SIG-M5 treated with dmso at 0.1 percent for 504 hours (cell line): ENCODE data around the gene MUC13.

Experiments used
- DNase-seq: peaks from one replicate; lab custom pipeline; 2025; ENCODE audit not compliant: unreplicated experiment; lab: John Stamatoyannopoulos, UW

The MUC13 gene

DNA sequence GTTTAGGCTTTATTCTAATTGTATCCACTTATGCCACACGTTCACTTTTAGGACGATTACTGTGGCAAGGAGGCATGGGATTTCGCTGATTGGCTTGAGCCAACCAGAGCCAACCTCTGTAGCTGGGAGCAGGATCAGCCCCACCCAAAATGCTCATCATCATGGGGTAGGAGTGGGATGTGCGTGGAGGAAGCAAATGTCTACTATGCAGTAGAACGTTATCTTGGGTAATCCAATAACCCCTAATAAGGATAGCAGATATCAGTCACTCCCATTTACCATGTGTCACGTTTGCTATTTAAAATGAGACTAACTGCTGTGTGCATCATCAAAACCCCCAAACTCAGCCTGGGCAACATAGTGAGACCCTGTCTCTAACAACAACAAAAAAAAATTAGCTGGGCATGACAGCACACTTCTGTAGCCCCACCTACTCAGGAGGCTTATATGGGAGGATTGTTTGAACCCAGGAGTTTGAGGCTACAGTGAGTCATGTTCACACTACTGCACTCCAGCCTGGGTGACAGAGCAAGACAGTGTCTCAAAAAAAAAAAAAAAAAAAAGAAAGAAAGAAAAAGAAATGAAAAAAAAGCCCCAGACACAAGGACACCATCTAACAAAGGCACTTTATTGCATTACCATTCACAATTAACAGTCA, 29.6 kb downstream of the MUC13 start:
- DNase-seq, result no peak

DNA sequence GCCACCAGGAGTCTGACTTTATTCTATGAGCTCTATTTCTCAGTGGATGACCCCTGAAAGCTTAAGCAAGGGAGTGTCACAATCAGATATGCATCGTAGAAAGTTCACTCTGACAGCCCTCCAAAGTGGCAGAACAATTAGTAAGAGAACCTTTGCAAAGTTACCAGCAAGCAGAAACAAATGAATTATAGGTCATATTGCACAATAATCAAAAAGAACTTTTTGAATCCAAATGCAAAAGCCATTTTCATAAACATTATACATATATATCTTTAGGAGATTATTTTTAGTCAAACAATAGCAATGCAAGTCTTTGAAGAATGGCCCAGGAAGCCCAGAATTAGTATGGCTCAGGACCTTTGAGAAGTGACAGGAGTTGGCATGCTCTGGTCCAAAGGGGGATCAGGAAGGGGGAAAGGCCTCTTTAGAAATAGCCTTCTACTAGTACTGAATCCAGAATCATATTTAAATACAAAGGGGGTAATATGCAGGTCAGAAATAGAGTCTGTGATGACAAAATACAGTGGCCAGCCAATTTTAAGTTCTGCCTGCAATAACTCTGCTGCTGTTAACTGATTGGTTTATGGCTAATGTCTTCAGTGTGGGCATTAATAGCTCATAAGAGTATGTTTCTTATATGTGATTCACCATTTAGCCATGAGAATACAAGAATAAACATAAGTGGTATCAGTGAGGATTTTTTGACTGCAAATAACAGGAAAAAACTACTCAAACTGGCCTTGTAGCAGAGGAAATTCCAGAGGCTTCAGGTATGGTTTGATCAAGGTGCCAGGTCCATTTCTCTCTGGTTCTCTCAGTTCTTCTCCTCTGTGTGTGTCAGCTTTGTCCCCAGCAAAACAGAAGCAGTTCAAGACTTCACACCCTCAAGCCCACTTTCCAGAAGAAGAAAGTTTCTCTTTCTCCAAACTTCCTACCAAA, 30.4 kb downstream of the MUC13 start:
- DNase-seq, result no peak

DNA sequence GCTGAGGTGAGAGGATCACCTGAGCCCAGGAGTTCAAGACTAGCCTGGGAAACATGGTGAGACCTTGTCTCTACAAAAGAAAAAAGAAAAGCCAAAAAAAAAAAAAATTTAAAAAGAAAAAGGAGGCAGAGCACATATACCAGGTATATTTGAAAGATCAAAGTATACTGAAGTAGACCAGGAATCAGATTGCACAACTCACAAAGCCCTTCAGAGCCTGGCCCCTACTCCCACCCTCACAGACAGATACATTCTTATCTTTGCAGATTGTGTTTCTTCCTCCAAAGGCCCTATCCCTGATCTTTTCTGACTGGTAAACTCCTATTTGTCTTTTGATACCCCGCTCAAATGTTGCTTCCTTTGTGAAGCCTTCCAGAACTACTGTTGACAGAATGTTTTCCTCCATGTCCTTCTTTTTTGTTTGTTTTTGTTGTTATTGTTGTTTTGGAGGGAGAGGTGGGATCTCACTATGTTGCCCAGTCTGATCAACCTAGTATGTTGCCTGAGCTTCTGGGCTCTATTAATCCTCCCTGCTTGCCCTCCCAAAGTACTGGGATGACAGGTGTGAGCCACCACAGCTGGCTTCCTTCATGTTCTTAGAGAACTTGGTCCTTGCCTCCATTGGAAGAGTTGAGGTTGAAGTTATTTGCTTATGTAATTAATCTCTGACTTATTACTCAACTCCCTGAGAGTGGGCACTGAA, 37.6 kb downstream of the MUC13 start:
- no peak for DNase-seq

DNA sequence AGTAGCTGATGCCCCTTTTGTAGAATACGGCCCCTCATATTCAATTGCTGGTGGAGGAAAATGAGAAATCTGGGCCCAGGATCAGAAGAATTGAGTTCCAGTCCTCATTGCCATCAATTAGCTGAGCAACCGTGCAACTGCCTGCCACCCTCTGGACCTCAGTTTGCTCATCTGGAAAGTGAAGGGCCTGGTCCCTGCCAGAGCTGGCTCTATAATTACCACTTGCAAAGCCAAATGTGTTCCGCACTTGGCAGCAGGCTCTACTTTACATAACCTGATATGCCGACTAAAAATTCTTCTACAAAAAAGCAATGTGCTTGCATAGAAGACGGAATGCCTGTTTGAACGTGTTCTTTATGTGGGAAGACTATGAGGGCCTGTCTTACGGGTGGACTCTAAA, 38.8 kb downstream of the MUC13 start:
- DNase-seq, result no peak

DNA sequence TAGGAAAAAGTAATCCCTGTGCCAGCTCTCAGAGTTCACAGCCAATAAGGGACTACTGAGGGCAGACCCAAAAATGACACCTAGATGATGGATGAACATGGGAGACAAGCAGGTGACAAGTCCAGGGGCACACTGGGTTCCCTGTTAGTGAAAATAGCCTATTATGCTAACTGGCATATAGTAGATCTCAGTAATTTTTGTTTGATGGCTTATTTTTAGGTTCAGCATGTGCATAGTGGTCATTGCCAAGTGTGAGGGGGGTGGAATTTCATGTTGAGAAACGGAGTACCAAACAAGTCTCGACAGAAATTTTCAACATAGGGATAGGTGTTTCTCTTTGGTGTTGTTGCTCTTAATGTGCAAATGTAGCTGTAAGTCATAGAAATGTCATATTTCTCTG, 41.0 kb downstream of the MUC13 start:
- no peak for DNase-seq

DNA sequence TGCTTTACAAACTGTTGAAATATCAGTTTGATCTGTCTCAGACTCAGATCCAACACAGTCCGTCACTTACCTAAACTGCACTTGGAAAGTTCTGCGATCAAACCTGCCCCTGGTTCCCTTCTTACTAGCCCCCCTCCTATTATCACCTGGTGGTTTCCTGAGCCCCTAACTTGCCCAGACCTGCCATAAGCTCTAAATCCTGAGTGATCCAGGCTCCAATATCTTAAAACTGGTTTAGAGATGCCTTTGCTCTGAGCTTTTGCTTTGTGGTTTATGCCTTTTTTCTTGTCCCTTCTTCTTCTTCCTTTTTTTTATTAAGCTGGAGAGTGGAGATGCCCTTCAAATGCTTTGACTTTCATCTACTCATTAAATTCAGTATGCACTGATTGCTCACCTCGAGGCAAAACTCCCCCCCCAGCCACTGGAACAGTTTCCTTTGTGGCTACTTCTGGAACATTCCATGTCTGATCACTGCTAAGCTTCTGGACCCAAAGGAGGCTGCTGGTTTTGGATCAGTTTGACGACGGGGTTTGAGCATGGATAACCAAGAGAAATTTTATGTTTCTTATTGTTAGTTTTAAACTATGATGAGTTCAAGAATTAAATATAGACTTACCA, 43.9 kb downstream of the MUC13 start:
- no peak for DNase-seq

DNA sequence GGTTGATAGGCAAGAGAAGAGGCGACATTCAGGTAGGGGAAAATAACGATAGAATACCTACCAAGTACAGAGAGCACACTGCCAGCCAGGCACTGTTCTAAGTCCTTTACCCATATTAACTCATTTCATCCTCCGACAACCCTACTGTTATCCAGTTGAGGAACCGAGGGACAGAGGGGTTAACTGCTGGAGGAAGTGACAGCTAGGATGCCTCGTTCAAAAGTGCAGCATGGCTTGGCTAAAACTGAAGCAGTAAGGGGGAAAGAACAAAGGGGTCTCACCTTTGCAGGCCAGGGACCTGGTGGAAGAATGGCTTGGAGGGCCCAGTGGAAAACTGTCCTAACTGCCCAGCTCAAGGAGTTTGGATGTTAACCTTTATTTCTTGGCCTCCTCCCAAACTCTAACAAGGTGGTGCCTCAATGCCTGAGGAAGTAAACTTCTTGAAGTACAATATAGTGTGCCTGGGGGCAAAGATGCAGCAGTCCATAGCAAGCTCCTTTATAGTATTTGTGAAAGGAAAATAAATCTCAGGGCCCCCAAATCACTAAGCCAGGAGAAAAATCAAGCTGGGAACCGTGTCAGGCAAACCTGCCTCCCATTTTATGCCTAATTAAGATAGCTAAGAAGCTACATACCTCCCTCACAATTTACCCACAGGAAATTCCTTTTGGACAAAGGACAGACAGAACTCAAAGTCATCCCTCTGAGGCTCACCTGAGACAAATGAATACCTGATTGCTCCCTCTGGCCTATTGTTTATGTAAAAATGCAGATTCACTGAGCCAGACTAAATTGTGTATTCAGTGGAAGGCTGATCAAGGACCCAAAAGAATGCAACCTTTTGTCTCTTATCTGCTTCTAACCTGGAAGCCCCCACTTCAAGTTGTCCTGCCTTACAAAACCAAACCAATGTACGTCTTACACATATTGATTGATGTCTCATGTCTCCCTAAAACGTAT, 45.8 kb downstream of the MUC13 start:
- DNase-seq, result no peak

DNA sequence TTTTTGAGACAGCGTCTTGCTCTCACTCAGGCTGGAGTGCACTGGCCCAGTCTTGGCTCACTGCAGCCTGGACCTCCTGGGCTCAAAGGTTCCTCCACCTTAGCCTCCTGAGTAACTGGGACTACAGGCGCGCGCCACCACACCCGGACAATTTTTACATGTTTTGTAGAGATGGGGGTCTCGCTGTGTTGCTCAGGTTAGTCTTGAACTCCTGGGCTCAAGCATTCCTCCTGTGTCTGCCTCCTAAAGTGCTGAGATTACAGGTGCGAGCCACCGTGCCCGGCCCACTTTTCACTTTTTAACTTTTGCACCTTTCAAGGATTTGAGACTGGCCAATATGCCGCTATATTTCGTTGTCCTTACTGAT, 46.6 kb downstream of the MUC13 start:
- DNase-seq, result no peak

DNA sequence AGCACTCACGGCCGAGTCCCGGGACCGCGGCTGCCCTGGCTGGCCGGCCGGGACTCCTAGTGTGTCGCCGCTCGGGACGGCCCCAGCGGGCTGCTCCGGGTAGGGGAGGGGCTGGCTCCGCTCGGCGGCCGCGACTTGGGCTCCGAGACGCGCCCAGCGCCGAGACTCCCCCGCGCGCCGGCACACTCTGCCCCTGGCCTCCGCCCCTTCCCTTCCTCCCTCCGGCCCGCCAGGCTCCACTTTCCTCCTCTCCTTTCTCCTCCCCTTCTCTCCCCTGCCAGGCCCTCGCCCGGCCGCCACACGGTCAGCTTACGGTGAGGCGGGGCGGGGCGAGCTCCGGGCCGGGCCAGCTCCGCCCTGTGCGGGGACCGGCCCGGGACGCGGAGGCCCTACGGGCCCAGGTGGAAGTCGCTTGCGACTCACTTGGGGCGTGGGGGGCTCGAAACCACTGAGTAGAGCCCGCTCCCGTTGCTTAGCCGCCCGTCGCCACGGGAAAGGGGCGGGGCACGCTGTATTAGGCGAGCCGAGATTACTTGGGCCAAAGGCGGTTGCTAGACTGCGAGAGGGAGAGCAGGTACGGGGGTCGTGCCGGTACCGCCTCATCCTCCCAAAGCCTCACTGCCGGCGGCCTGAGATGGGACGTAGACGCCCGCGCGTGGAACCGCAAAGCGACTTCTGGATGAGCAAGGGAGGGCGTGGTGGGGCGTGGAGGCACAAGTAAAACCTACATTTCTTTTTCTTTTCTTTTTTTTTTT, 47.2 kb downstream of the MUC13 start, which contains the start of gene ITGB5:
TSS of gene ITGB5 (minus strand) at position 189 of the 755 bp plus-strand sequence. CDS start 365 bp downstream, outside the sequence.
- DNase-seq, result peak; percentile 37

DNA sequence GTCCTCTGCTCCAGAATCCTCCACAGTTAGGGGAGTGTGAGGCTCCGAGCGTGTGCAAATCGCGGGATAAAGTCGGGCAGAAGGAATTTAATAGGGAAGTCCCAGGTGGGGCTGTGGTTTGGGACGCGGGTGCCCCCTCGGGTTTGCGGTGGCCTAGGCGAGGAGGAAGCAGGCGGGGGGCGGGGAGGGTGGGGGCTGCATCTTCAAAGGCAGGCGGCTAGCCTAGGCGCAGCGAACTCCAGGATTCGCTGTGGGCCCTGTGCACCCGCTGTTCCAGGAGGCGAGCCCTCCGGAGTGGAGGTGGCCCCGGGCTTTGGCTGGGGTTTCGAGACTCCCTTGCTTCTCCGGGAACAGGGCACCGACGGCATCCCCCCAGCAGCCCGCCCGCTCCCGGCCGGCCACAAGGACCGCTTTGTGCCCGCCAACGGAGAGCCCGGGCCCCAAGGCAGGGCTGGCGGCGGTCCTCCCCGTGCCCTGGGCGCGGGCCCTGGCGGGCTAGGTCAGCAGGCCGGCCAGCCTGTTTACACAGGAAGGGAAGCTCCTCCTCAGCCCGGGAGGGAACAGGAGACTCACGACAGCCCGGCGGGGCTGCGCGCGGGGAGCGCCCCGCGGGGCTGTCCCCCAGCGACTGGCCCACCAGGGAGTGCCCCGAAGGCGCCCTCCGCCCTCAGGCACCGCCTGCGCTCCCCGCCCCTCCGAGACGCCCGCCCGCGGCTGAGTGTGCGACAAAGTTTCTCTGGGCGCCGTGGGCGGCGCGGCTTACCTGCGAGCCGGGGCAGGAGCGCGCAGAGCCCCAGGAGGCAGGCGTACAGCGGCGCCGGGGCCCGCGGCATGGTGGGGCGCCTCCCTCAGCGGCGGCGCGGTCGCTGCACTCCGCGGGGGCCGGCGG, 48.1 kb downstream of the MUC13 start:
- peak; percentile 27 for DNase-seq

DNA sequence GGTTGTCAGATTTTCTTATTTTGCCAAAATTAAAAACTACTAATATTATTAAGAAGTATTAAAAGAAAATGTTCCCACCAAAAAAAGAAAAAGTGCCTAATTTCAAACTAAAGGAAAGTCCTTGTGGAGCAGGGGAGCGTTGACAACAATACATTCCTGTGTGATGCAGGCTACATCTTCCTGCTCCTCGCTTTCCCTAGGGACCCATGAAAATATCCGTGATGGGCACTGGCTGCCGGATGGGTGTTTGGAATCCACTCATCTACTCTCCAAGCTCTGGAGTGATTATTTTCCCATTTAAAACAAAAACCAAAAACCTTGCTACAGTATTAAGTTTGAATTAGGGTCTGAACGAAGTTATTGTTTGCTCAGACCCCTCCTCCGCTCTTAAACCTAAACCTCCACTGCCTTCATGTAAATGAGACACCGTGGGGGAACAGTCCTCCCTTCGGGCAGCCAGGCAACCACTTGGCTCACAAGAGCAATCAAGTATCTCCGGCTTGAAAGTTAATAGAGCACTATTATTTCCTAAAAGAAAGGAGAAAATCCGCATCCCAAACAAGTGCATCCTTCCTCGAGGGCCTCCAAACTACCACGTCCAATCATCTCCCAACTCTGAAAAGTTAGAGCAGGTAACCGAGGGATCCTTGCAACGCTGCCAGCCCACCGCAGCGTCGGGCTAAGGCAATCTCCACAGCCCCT, 48.9 kb downstream of the MUC13 start:
- no peak for DNase-seq

DNA sequence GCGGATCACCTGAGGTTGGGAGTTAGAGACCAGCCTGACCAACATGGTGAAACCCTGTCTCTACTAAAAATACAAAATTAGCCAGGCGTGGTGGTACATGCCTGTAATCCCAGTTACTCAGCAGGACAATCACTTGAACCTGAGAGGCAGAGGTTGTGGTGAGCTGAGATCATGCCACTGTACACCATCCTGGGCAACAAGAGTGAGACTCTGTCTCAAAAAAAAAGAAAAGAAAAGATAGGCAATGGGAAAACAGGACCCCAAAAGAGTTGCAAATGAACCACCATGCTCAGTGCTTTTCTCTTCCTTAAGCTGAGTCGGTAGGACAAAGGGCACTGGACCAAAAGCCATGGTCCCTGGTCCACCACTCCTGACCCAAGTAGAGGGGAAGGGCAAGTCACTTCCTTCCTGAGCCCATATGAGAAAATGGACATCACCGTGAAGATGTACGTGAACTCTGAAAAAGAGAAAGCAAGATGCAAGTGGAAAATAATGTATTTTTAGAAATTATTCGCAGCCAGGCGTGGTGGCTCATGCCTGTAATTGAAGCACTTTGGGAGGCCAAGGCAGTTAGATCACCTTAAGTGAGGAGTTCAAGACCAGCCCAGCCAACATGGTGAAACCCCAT, 50.0 kb downstream of the MUC13 start:
- DNase-seq, result no peak

DNA sequence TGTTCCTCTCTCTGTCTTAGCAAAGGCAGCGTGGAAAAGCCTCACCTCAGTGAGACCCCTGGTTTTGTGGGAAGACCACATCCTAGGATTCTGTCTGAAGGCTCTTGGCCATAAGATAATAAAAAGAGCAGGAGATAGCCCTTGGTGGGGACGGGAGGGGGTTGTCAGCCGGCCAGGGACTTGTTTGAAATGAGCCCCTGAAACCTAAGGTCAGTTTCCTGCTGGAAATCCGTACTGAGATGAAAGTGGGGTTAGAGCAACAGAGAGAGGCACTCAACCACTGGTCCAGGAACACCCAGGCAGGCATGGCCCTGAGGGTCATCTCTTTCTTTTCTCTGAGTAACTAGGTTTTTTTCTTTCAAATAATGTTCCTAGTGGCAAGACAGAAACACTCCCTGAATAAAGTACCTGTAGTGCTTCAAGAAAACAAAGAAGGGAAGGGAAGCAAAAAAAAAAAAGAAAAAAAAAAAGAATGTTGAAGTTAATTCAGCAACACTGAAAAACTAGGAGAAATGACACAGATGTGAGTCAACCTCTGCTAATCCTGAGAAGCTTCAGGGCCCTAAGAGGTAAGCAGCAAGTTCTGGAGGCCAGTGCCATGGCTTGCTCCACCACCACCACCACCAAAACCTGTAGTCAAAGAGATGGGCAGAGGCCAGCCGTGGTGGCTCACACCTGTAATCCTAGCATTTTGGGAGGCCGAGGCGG, 50.6 kb downstream of the MUC13 start:
- DNase-seq, result no peak

DNA sequence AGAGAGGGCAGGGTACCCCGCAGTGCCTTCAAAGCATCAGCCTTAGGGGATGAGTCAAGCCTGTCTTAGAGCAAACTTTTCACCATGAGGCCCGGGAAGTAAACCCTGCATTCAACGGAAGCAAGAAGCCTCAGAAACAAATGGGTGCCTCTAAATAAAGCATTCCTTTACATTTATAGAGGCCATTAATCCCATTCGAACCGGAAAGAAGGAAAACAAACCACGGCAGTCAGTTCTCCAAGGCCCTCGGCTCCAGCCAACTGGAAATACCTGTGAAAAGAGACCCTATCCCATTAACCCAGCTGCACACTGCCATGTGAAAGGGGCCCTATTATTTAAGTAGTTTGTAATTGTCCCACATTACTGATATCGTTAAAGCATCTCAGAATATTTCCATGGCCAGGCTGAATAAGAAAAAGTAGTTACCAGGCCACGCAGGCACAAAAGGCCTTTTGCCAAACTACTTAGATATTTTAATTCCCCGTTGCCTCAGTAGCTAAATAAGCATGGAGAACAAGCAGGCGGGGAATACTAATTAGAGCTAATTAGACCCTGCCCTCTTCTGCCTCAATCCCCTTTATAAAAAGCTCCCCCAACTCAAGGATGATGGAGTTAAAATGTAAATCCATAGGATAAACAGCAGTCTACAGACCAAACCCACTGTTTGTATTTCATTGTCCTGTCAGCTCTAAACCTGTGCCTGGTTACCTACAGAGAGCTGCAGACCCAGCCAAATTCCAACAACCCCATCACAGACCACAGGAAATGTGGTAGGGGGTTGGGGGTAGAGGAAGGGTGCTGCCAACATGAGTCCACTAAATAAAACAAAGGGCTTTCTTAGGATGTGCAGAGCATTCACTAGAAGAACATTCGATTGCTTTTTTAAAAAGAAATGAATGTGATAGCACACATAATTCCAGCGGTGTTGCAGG, 51.5 kb downstream of the MUC13 start:
- no peak for DNase-seq

DNA sequence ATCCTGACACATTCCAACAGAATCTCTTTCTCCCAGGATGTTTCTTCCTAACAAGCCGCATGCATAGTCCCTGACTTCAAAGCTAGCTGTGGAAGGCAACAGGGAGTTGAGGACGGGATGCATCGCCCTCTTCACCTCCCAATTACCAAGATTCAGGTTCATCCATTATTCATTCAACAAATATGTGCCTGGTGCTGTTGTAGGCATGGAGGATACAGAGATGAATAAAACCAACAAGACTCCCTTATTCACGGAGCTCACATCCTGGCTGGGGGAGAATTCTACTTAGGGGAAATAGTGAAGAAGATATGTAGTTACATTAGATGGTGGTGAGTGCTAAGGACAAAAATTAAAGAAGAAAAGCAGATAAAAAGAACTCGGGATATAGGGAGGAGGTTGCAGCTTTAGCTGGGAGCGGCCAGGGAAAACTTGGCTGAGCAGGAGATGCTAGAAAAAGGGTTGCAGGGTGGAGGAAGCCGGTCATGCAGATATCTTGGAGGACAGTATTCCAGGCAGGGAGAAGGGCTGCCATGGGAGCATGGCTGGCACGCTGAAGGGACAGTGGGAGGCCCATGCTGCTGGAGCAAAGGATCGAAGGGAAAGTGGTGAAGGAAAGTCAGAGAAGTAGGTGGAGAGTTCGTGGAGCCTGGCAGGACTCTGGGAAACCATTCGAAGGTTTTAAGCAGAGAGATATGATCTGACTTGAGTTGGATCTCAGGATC, 52.4 kb downstream of the MUC13 start:
- no peak for DNase-seq
